HepG2 (cell line): ENCODE results near the gene TSPAN31. TPM values are rescaled to one million over a fixed set of nuclear protein-coding genes. Genes with fewer than 3 reads are reported as not detected.
A peak's percentile ranks its signal among the peaks of the same experiment; 100 is the strongest.

Source experiments
- ATF2 ChIP-seq: sonication (generic); formaldehyde crosslinking; IDR thresholded peaks from 2 replicates; pipeline ENCODE4 v1.4.0; 2020; ENCODE audit warnings: missing genetic modification reagents
- ATF6 ChIP-seq: sonication (generic); formaldehyde crosslinking; conservative IDR thresholded peaks from 2 replicates; pipeline ENCODE4 v1.4.0; 2020; ENCODE audit warnings: missing genetic modification reagents
- DDIT3 ChIP-seq: sonication (generic); formaldehyde crosslinking; IDR thresholded peaks from 2 replicates; pipeline ENCODE4 v1.4.0; 2020; ENCODE audit warnings: mild to moderate bottlenecking, missing genetic modification reagents
- DRAP1 ChIP-seq: IDR thresholded peaks from 2 replicates; pipeline ENCODE4 v1.6.1; 2016; ENCODE audit warnings: missing genetic modification reagents, missing compliant biosample characterization
- ESRRA ChIP-seq: sonication (generic); formaldehyde crosslinking; IDR thresholded peaks from 2 replicates; pipeline ENCODE4 v1.5.1; 2020; ENCODE audit warnings: mild to moderate bottlenecking, low read depth, missing genetic modification reagents
- JDP2 ChIP-seq: sonication (generic); formaldehyde crosslinking; IDR thresholded peaks from 2 replicates; pipeline ENCODE4 v1.8.1; 2022; ENCODE audit warnings: missing genetic modification reagents, borderline replicate concordance
- KDM6A ChIP-seq: IDR thresholded peaks from 2 replicates; pipeline ENCODE4 v1.6.1; 2016; ENCODE audit warnings: low read depth
- LCORL ChIP-seq, 2 experiments: fragments of 450-650 bp in 1 of 2; sonication (generic) in 1 of 2; formaldehyde crosslinking in 1 of 2; IDR thresholded peaks; 2 replicates each; pipeline versions ENCODE4 v1.5.0 to v1.6.1; 2017 to 2020; ENCODE audit warnings: antibody characterized with exemption in 1 of 2, missing genetic modification reagents in 1 of 2
- MIER3 ChIP-seq: IDR thresholded peaks from 2 replicates; pipeline ENCODE4 v1.6.1; 2016; ENCODE audit warnings: missing compliant biosample characterization, borderline replicate concordance
- MZF1 ChIP-seq: sonication (generic); formaldehyde crosslinking; IDR thresholded peaks from 2 replicates; pipeline ENCODE4 v1.8.1; 2023; ENCODE audit warnings: mild to moderate bottlenecking, missing genetic modification reagents, borderline replicate concordance
- NPAS2 ChIP-seq: sonication (generic); formaldehyde crosslinking; IDR thresholded peaks from 2 replicates; pipeline ENCODE4 v1.8.0; 2022; ENCODE audit warnings: mild to moderate bottlenecking, missing genetic modification reagents, borderline replicate concordance
- NRL ChIP-seq: sonication (generic); formaldehyde crosslinking; IDR thresholded peaks from 2 replicates; pipeline ENCODE4 v1.5.0; 2020; ENCODE audit warnings: missing genetic modification reagents, mild to moderate bottlenecking, moderate library complexity, borderline replicate concordance
- PCBP1 ChIP-seq: fragments of 200-400 bp; formaldehyde crosslinking; IDR thresholded peaks from 2 replicates; pipeline ENCODE4 v1.6.1; 2017; ENCODE audit warnings: mild to moderate bottlenecking, low read depth, low read length, borderline replicate concordance
- PPARG ChIP-seq: conservative IDR thresholded peaks from 2 replicates; pipeline ENCODE4 v1.6.1; 2016; ENCODE audit warnings: missing biosample characterization, missing genetic modification reagents
- PRPF4 ChIP-seq: fragments of 200-400 bp; formaldehyde crosslinking; IDR thresholded peaks from 2 replicates; pipeline ENCODE4 v1.6.1; 2016; ENCODE audit warnings: low read length, low read depth; ENCODE audit not compliant: poor library complexity, severe bottlenecking
- RXRA ChIP-seq: sonication (generic); formaldehyde crosslinking; IDR thresholded peaks from 2 replicates; pipeline ENCODE4 v1.5.1; 2020; ENCODE audit warnings: missing genetic modification reagents
- RXRB ChIP-seq: IDR thresholded peaks from 2 replicates; pipeline ENCODE4 v1.6.1; 2016; ENCODE audit warnings: borderline replicate concordance, missing genetic modification reagents, missing compliant biosample characterization
- SATB2 ChIP-seq: sonication (generic); formaldehyde crosslinking; IDR thresholded peaks from 2 replicates; pipeline ENCODE4 v1.5.0; 2020; ENCODE audit warnings: missing genetic modification reagents
- SNAPC5 ChIP-seq: sonication (generic); formaldehyde crosslinking; IDR thresholded peaks from 2 replicates; pipeline ENCODE4 v1.8.1; 2023; ENCODE audit warnings: mild to moderate bottlenecking, missing genetic modification reagents, borderline replicate concordance
- TMF1 ChIP-seq: sonication (generic); formaldehyde crosslinking; IDR thresholded peaks from 2 replicates; pipeline ENCODE4 v1.8.1; 2022; ENCODE audit warnings: low read depth, missing genetic modification reagents
- ZNF207 ChIP-seq: fragments of 450-650 bp; IDR thresholded peaks from 2 replicates; pipeline ENCODE4 v1.6.1; 2016; ENCODE audit warnings: antibody characterized with exemption, borderline replicate concordance
- ZNF253 ChIP-seq: sonication (generic); formaldehyde crosslinking; IDR thresholded peaks from 2 replicates; pipeline ENCODE4 v1.8.0; 2022; ENCODE audit warnings: mild to moderate bottlenecking, missing genetic modification reagents, borderline replicate concordance
- ZNF576 ChIP-seq: sonication (generic); formaldehyde crosslinking; IDR thresholded peaks from 2 replicates; pipeline ENCODE4 v1.4.0; 2020; ENCODE audit warnings: mild to moderate bottlenecking, missing genetic modification reagents
- ZNF605 ChIP-seq: sonication (generic); formaldehyde crosslinking; IDR thresholded peaks from 2 replicates; pipeline ENCODE4 v1.8.0; 2022; ENCODE audit warnings: mild to moderate bottlenecking, missing genetic modification reagents
- ZNF878 ChIP-seq: sonication (generic); formaldehyde crosslinking; IDR thresholded peaks from 2 replicates; pipeline ENCODE4 v1.8.1; 2023; ENCODE audit warnings: mild to moderate bottlenecking, missing genetic modification reagents, moderate library complexity
- ZSCAN25 ChIP-seq: sonication (generic); formaldehyde crosslinking; IDR thresholded peaks from 2 replicates; pipeline ENCODE4 v1.8.0; 2022; ENCODE audit warnings: mild to moderate bottlenecking, missing genetic modification reagents
- polyA plus RNA-seq, 8 experiments: library from polyadenylated mRNA; depleted of rRNA in 3 of 8; stranded (reverse) in 7 of 8; unstranded in 1 of 8; fragments of >200 nt; fragmentation: Illumina TruSeq in 4 of 8; extraction: Trizol in 4 of 8; gene quantifications; 2 replicates each; pipeline versions ENCODE4 v1.2.1 to v1.2.3, GENCODE V29; 2011 to 2016; ENCODE audit warnings: low read depth in 4 of 8, missing spikeins in 1 of 8, mixed read lengths in 1 of 8; ENCODE audit not compliant: insufficient read depth in 1 of 8
- total RNA-seq, 5 experiments: library from RNA; depleted of rRNA; stranded (reverse); fragments of >200 nt; fragmentation: Illumina TruSeq; extraction: Trizol; gene quantifications; 2 replicates each; pipeline ENCODE4 v1.2.3, GENCODE V29; 2016; ENCODE audit warnings: low read depth in 1 of 5

Gene TSPAN31
- total and polyA plus RNA-seq, 2 of the 13 experiments (the other 11 are each of a cell fraction or from before 2014, with no cell fraction given) = 10.4 to 24.6 TPM

GRCh38 chr12:57771873-57772428 lies 27.1 kb downstream of the TSPAN31 start, which contains the start of gene METTL1 (continued):
- TF ChIP-seq ZSCAN25 (CRISPR knock-in tag) (0 out of 2 replicates have a peak, but pooled peaks have one; percentile 61), ZNF878 (CRISPR knock-in tag) (peak; percentile 75; the same call in 1 of the 2 replicates), NRL (CRISPR knock-in tag) (peak; percentile 27; the same call in 1 of the 2 replicates), SATB2 (CRISPR knock-in tag) (no peak), KDM6A (CRISPR knock-in tag) (no peak), ZNF605 (CRISPR knock-in tag) (peak; percentile 98), LCORL (IDR thresholded peaks at IDR 0.05) (peak; percentile 65; the same call in 1 of the 2 replicates), LCORL (CRISPR knock-in tag; IDR thresholded peaks at IDR 0.05) (peak; percentile 97), DRAP1 (peak; percentile 53; the same call in 1 of the 2 replicates), PPARG (CRISPR knock-in tag) (0 out of 2 replicates have a peak, but pooled peaks have one; percentile 13), PCBP1 (0 out of 2 replicates have a peak, but pooled peaks have one; percentile 12), ZNF207 (no peak), MIER3 (peak; percentile 74; the same call in 1 of the 2 replicates), SNAPC5 (CRISPR knock-in tag) (0 out of 2 replicates have a peak, but pooled peaks have one; percentile 70), JDP2 (CRISPR knock-in tag) (no peak), MZF1 (CRISPR knock-in tag) (no peak), NPAS2 (no peak), ATF2 (peak; percentile 98), ESRRA (CRISPR knock-in tag) (peak; percentile 35; the same call in 1 of the 2 replicates), PRPF4 (no peak), RXRA (CRISPR knock-in tag) (peak; percentile 55; the same call in 1 of the 2 replicates), RXRB (CRISPR knock-in tag) (peak; percentile 56), ZNF576 (CRISPR knock-in tag) (no peak), ATF6 (CRISPR knock-in tag) (0 out of 2 replicates have a peak, but pooled peaks have one; percentile 57), TMF1 (CRISPR knock-in tag) (0 out of 2 replicates have a peak, but pooled peaks have one; percentile 33), DDIT3 (no peak), ZNF253 (CRISPR knock-in tag) (peak; percentile 40; the same call in 1 of the 2 replicates)
